ENCODE results near the gene OR6C74. TPM values are rescaled to one million over a fixed set of nuclear protein-coding genes. Genes with fewer than 3 reads are reported as not detected.

The OR6C74 gene
- total and polyA plus RNA-seq, 2 donors (not counting 3 experiments of a cell fraction or from before 2014, with no cell fraction given) = not detected

GRCh38 chr12:55253281-55253680 lies 8.9 kb downstream of the OR6C74 start:
- Histone ChIP-seq H3K4me2 (ENCODE audit: insufficient read depth, low read length) (no peak overlapping the region), H3K27ac (ENCODE audit: insufficient read depth, low read depth, low read length) (no peak overlapping the region), H3K9me3 (replicated peaks; ENCODE audit: control insufficient read depth, insufficient read depth, low read length) (no peaks in the 10 kb centered on the region), H4K20me1 (replicated peaks; ENCODE audit: control insufficient read depth, extremely low read depth, insufficient read depth, low read length) (no peaks in the 10 kb centered on the region), H3K79me2 (ENCODE audit: control insufficient read depth, insufficient read depth, low read length) (no peaks in the 10 kb centered on the region), H3K9me1 (replicated peaks; ENCODE audit: control insufficient read depth, extremely low read depth, insufficient read depth, low read length) (no peaks in the 10 kb centered on the region), H2AFZ (ENCODE audit: low read depth, low read length) (no peak overlapping the region), H3K9ac (replicated peaks; ENCODE audit: extremely low read depth, insufficient read depth, low read length) (no peak overlapping the region), H3K4me1 (ENCODE audit: control insufficient read depth, extremely low read depth, insufficient read depth, low read length) (no peaks in the 10 kb centered on the region), H3K36me3 (ENCODE audit: control insufficient read depth in 2 of 2, extremely low read depth in 1 of 2, insufficient read depth in 2 of 2, low read length in 2 of 2) (no peaks in the 10 kb centered on the region), H3K27me3 (ENCODE audit: control insufficient read depth in 2 of 2, insufficient read depth in 2 of 2, low read length in 2 of 2) (no peaks in the 10 kb centered on the region), H3K4me3 (replicated peaks in 1 of 3; ENCODE audit: insufficient read depth in 1 of 3, low read depth in 1 of 3, low read length in 3 of 3) (no peak overlapping the region)
- DNase-seq (ENCODE audit: low read depth, low spot score) (no peak), FAIRE-seq (no peak)
- intact Hi-C loops (cut with micrococcal nuclease) = no loop called here
- CTCF ChIA-PET = no interaction called here
- POLR2A ChIA-PET = no interaction called here
- dilution Hi-C loops (cut with MboI; ENCODE audit: extremely low pct_ligation_motif_present, low sequenced_read_pairs) = no loop called here
- BruUV-seq (replicated peaks) = no TSS peak
- TF ChIP-seq FOS (IDR thresholded peaks at IDR 0.05; ENCODE audit: borderline replicate concordance, insufficient read depth, low read length) (no peak), POLR2AphosphoS5 (IDR thresholded peaks at IDR 0.05; ENCODE audit: insufficient read depth, low read depth, low read length) (no peak), CTCF (IDR thresholded peaks at IDR 0.05; ENCODE audit: extremely low read depth in 1 of 2, insufficient read depth in 1 of 2, low read depth in 1 of 2, low read length in 2 of 2) (no peak), POLR2A (IDR thresholded peaks at IDR 0.05; ENCODE audit: low read depth, low read length) (no peak), JUN (IDR thresholded peaks at IDR 0.05; ENCODE audit: borderline replicate concordance, insufficient read depth, insufficient read length, low read depth) (no peak), GATA2 (IDR thresholded peaks at IDR 0.05; ENCODE audit: insufficient read depth, insufficient read length, low read depth, low read length) (no peak), MYC (IDR thresholded peaks at IDR 0.05; ENCODE audit: low read depth, low read length) (no peak)

- Histone ChIP-seq H3K4me3 (replicated peaks in 1 of 3; ENCODE audit: insufficient read depth in 1 of 3, low read depth in 1 of 3, low read length in 3 of 3) (no peak overlapping the region), H3K79me2 (ENCODE audit: control insufficient read depth, insufficient read depth, low read length) (no peaks in the 10 kb centered on the region), H3K27ac (ENCODE audit: insufficient read depth, low read depth, low read length) (no peak overlapping the region), H3K27me3 (ENCODE audit: control insufficient read depth in 2 of 2, insufficient read depth in 2 of 2, low read length in 2 of 2) (no peaks in the 10 kb centered on the region), H2AFZ (ENCODE audit: low read depth, low read length) (no peak overlapping the region), H4K20me1 (replicated peaks; ENCODE audit: control insufficient read depth, extremely low read depth, insufficient read depth, low read length) (no peaks in the 10 kb centered on the region), H3K9ac (replicated peaks; ENCODE audit: extremely low read depth, insufficient read depth, low read length) (no peak overlapping the region), H3K36me3 (ENCODE audit: control insufficient read depth in 2 of 2, extremely low read depth in 1 of 2, insufficient read depth in 2 of 2, low read length in 2 of 2) (no peaks in the 10 kb centered on the region), H3K9me1 (replicated peaks; ENCODE audit: control insufficient read depth, extremely low read depth, insufficient read depth, low read length) (no peaks in the 10 kb centered on the region), H3K4me1 (ENCODE audit: control insufficient read depth, extremely low read depth, insufficient read depth, low read length) (no peaks in the 10 kb centered on the region), H3K4me2 (ENCODE audit: insufficient read depth, low read length) (no peak overlapping the region), H3K9me3 (replicated peaks; ENCODE audit: control insufficient read depth, insufficient read depth, low read length) (no peaks in the 10 kb centered on the region)
- dilution Hi-C loops (cut with MboI; ENCODE audit: extremely low pct_ligation_motif_present, low sequenced_read_pairs) (no loop called here), intact Hi-C loops (cut with micrococcal nuclease) (no loop called here)
- FAIRE-seq (no peak), DNase-seq (ENCODE audit: low read depth, low spot score) (no peak)
- no TSS peak for BruUV-seq (replicated peaks)
- ChIA-PET CTCF (no interaction called here), POLR2A (no interaction called here)
- TF ChIP-seq JUN (IDR thresholded peaks at IDR 0.05; ENCODE audit: borderline replicate concordance, insufficient read depth, insufficient read length, low read depth) = no peak
- no peak for TF ChIP-seq POLR2A (IDR thresholded peaks at IDR 0.05; ENCODE audit: low read depth, low read length)
- no peak for TF ChIP-seq CTCF (IDR thresholded peaks at IDR 0.05; ENCODE audit: extremely low read depth in 1 of 2, insufficient read depth in 1 of 2, low read depth in 1 of 2, low read length in 2 of 2)
- TF ChIP-seq EZH2 (IDR thresholded peaks at IDR 0.05; ENCODE audit: borderline replicate concordance, low read depth, low read length, severe bottlenecking) = no peak
- no peak for TF ChIP-seq GATA2 (IDR thresholded peaks at IDR 0.05; ENCODE audit: insufficient read depth, insufficient read length, low read depth, low read length)
- no peak for TF ChIP-seq MYC (IDR thresholded peaks at IDR 0.05; ENCODE audit: low read depth, low read length)
- TF ChIP-seq FOS (IDR thresholded peaks at IDR 0.05; ENCODE audit: borderline replicate concordance, insufficient read depth, low read length) = no peak
- TF ChIP-seq POLR2AphosphoS5 (IDR thresholded peaks at IDR 0.05; ENCODE audit: insufficient read depth, low read depth, low read length) = no peak
- TF ChIP-seq MAX (IDR thresholded peaks at IDR 0.05; ENCODE audit: insufficient read depth, insufficient read length) = no peak
Measured at GRCh38 chr12:55256831-55257230, 12.4 kb downstream of the OR6C74 start.
